CD4-positive, alpha-beta T cell treated with Interleukin-6 at 100 ng/mL for 8 hours (primary cell): ENCODE measurements around the gene CCDC12.

ENCODE experiments used
- DNase-seq: peaks from one replicate; pipeline ENCODE4 v3.0.0-alpha.2; 2020; ENCODE audit warnings: mixed read lengths, low spot score

CCDC12 gene

DNA sequence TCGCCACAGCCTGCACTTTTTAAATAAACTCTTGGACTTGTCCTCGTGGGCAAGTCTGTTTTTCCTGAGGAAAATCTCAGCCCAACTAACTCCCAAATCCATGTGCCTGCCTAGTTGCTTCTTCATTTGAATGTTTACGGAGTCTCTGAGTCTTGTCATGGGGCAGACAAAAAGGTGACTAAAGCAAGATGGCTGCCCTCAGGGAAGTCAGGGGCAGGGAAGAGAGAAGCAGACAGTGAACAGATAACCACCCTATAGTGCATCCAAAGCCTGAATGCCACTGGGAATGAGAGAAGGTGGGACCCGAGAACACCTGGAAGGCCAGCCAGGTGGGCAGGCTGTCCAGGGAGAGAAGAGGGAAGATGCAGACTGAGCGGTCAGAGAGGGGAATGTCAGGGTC lies 21.4 kb downstream of the CCDC12 start:
- DNase-seq, result no peak

GRCh38 chr3:46954178-46954577 lies 22.4 kb downstream of the CCDC12 start:
- no peak for DNase-seq

GRCh38 chr3:46953234-46954010 lies 23.1 kb downstream of the CCDC12 start:
- peak; percentile 18 for DNase-seq

DNA sequence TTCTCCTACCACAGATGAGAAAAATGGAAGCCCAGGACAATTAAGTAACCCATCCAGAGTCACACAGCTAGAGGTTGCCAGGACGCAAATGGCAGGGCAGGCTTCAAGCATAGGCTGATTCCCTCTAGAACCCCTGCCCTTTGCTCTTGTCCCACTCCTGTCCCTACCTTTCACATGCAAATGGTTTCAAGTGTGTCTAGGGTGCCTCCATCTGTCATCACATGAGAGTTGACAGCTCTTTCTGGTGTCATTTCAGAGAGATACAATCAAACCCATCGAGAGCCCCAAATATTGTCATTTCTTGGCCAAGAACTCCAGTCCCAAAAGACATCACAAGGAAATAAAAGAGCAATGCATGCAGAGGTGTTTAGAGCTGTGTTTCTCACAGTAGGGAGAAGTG lies 23.7 kb downstream of the CCDC12 start:
- no peak for DNase-seq

DNA sequence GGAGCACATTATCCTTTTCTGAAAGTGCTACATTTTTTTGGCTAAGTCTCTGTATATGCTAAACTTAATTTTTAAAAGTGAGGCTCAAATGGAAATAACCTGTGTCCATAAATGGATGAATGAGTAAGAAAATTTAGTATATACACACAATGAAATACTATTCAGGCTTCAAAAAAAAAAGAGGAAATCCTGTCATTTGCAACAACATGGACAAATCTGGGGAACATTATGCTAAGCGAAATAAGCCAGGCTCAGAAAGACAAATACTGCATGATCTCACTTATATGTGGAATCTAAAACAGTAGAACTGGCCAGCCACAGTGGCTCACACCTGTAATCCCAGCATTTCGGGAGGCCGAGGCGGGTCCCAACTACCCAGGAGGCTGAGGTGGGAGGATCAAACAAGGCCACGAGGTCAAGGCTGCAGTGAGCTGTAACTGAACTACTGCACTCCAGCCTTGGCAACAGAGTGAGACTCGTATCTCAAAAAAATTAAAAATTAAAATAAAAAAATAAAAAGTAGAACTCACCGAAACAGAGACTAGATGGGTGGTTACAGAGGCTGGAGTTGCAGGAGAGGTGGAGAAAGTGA lies 25.8 kb downstream of the CCDC12 start:
- DNase-seq, result no peak

- no peak for DNase-seq
Measured at GRCh38 chr3:46950177-46950576, 26.4 kb downstream of the CCDC12 start.

DNA sequence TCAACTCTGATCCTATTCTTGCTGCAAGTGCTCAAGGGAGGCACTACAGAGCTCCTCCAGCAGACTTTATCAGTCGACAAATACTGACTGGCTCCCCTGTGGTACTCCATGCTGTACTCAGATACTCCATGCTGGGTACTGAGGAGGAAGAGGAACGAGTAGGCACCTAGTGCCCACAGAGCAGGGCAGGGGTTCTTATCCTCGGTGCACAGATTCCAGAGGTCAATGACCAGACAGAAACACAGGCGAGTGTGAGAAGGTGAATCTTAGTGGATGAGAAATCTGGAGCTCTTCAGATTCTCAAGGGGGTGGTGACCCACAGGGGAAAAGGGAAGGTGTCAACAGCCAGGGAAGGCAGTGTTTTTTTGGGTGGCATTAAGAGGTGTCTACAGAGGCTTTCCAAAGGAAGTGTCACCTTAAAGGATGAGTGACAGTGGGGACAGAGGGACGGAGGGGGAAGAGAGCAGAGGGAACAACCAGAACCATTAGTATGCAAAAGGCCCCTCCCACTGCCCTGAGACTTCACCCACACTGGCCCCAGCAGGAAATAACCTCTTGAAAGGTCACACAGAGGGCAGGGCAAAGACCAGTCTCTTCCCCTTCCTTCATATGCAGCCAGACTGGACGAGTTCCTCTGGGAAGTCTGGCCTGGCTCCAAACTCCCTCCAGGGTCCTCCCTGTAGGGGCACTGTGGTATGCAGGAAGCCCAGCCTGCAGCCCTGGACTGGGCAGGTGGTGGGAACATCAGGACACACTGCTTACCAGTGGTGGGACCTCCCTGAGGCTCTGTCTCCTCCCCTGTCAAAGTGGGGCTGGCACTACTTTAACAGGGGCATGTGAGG lies 27.5 kb downstream of the CCDC12 start:
- no peak for DNase-seq

DNA sequence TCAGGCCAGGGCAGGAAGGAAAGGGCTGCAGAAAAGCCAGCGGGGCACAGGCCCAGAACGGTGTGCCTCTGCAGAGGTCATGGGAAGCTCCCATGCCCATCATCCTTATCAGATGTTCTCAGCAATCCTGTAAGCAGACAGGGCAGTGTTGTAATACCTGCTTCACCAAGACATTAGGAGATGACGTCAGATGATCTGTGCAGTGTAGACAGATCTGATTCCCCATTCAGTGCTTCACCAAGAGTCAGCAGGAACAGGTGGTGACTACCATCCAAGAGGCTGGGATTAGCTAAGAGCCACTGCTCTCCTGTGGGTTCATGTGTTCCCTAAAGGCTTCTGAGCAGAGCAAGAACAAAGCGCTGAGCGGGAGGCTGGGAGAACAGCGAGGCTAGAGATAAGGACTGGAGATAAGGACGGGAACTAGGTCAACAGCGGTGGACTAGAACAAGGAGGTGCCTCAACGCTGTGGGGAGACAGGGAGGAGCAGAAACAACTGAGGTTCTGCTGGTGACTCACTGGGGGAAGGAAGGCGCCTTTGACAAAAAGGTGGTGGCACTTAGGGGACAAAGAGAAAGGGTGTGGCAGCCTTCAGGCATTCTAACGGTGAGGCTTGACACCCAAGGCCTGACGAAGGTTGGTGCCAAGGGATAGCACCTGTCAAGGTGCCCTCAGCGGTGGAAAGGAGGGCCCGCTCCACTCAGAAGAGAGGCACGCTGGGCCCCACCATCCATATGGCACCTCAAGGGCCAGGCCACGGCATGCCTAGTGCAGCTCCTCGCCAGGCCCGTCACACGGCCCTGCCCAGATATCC lies 28.4 kb downstream of the CCDC12 start:
- peak; percentile 75 for DNase-seq

- no peak for DNase-seq
Measured at GRCh38 chr3:46947546-46947901, 29.0 kb downstream of the CCDC12 start.

- DNase-seq, result peak; percentile 78
Measured at GRCh38 chr3:46946856-46947545, 29.5 kb downstream of the CCDC12 start.

- no peak for DNase-seq
Measured at GRCh38 chr3:46946416-46946815, 30.1 kb downstream of the CCDC12 start.

DNA sequence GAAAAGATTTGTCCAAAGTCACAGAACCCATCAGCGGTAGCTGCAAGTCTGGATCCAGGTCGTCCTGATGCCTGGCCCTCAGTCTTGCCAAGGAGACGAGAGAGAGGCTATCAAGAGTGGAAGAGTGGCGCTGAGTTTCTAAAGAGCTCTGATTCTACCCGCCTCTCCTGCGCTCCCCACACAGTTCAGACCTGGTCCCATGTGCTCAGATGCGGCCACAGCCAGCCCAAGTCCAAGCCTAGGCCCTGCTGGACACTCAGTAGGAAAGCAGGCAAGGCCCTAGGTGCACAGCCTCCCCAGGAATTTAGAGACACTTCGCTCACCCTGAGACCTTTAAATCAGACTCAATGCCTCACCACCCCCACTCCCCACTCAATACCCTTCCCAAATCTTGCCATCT lies 32.4 kb downstream of the CCDC12 start:
- no peak for DNase-seq

- DNase-seq, result no peak
Measured at GRCh38 chr3:46943237-46944187, 33.0 kb downstream of the CCDC12 start.

GRCh38 chr3:46942481-46943236 lies 33.9 kb downstream of the CCDC12 start:
- no peak for DNase-seq

GRCh38 chr3:46942076-46942475 lies 34.5 kb downstream of the CCDC12 start:
- no peak for DNase-seq

DNA sequence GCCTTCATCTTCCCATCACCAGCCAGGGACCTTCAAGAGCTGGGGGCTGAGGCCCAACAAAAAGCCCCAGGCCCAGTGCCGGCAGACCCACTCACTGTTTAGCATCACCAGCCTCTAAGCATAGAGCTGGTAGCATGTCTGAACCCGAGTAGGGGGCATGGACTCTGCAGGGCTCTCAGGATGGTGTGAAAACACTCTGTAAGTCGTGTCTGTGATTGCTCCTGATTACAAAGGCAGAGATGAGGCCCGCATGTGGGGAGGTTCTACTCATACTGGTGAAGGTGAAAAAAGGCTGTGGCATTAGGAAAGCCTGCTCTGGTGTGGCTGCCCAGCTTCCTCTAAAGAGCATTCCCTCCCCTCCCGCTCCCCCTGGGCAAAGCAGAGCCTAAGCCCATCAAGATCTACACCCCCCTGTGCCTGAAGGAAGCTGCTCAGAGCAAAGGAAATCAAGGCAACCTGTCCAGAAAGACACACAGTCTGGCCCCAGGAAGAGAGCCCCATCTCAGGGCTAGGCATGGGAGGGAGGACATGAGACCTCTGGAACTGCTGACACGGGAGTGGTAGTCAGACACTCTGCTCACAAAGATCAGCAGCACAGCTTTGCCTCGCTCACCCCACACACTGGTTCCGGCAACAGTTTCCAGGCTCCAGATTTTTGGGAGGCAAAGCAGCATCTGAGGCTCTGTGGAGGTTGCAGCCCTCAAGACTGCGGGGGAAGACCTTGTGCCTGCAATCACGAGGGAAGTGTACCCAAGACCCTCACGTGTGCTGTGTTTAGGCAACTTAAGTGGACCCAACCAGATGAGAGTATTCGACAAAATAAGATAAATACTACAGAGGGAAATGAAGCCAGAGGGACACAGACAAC lies 36.7 kb downstream of the CCDC12 start:
- DNase-seq, result no peak

- DNase-seq, result no peak
Measured at GRCh38 chr3:46938118-46938517, 38.4 kb downstream of the CCDC12 start.

DNA sequence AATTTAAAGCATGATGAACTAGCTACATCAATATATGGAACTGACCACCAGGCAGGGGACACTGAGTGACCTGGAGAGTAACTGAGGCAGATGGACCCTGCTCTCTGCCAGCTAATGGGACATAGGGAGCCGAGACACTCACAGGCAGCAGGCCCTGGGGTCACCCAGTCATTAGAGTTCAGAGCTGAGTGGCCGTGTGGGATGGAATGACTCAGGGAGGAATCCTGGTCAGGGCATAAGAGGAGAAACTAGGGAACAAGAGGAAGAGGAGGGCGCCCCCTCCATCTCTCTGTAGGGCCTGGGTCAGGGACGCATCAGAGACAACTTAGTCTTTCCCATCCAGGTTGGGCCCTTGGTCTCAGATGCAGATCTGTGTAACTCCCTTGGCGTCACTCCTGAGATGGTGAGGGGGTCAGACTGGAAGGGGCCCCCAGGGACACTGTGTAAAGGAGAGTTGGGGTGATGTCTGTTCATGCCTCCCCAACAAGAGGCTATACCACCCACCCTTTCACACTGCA lies 39.8 kb downstream of the CCDC12 start:
- DNase-seq, result no peak
